HepG2 (cell line): Measurements from ENCODE around the gene ATL2. TPM values are rescaled to one million over a fixed set of nuclear protein-coding genes. Genes with fewer than 3 reads are reported as not detected.

Experiments
- ATM ChIP-seq: fragments of 450-650 bp; IDR thresholded peaks from 2 replicates; pipeline ENCODE4 v1.7.1; 2017; ENCODE audit warnings: mild to moderate bottlenecking, borderline replicate concordance
- CBX5 ChIP-seq: sonication (generic); formaldehyde crosslinking; IDR thresholded peaks from 2 replicates; pipeline ENCODE4 v1.4.0; 2020; ENCODE audit warnings: missing genetic modification reagents, borderline replicate concordance
- CEBPB ChIP-seq: IDR thresholded peaks from 2 replicates; pipeline ENCODE4 v1.6.1; 2011; ENCODE audit warnings: low read depth, low read length, improper control_type of control experiment, borderline replicate concordance
- DNMT1 ChIP-seq: sonication (generic); formaldehyde crosslinking; IDR thresholded peaks from 2 replicates; pipeline ENCODE4 v1.5.1; 2020; ENCODE audit warnings: mild to moderate bottlenecking, missing genetic modification reagents
- ELF3 ChIP-seq: IDR thresholded peaks from 2 replicates; pipeline ENCODE4 v1.6.1; 2016; ENCODE audit warnings: missing genetic modification reagents, missing compliant biosample characterization
- FOXJ3 ChIP-seq: sonication (generic); formaldehyde crosslinking; IDR thresholded peaks from 2 replicates; pipeline ENCODE4 v1.4.0; 2020; ENCODE audit warnings: missing genetic modification reagents, mild to moderate bottlenecking, borderline replicate concordance
- FOXK2 ChIP-seq: fragments of 450-650 bp; IDR thresholded peaks from 2 replicates; pipeline ENCODE4 v1.6.1; 2016
- GATA4 ChIP-seq: sonication (generic); IDR thresholded peaks from 2 replicates; pipeline ENCODE4 v1.6.1; 2016; ENCODE audit warnings: antibody characterized with exemption, low read depth, borderline replicate concordance
- IRF2 ChIP-seq: IDR thresholded peaks from 2 replicates; pipeline ENCODE4 v1.6.1; 2018; ENCODE audit warnings: missing genetic modification reagents, missing compliant biosample characterization
- KLF16 ChIP-seq, 2 experiments: sonication (generic) in 1 of 2; formaldehyde crosslinking in 1 of 2; IDR thresholded peaks; 2 replicates each; pipeline versions ENCODE4 v1.6.1 to v1.8.0; 2016 to 2023; ENCODE audit warnings: missing genetic modification reagents in 2 of 2, missing compliant biosample characterization in 1 of 2
- MAZ ChIP-seq, 2 experiments: sonication (generic) in 1 of 2; formaldehyde crosslinking in 1 of 2; IDR thresholded peaks; 2 replicates each; pipeline versions ENCODE4 v1.5.0 to v1.6.1; 2012 to 2020; ENCODE audit warnings: low read depth in 2 of 2, mild to moderate bottlenecking in 2 of 2, borderline replicate concordance in 1 of 2, improper control_type of control experiment in 1 of 2, low read length in 1 of 2, missing genetic modification reagents in 1 of 2, moderate library complexity in 1 of 2
- MXI1 ChIP-seq: IDR thresholded peaks from 3 replicates; pipeline ENCODE4 v1.6.1; 2012; ENCODE audit warnings: low read depth, low read length, inconsistent platforms, borderline replicate concordance
- NCOA1 ChIP-seq: sonication (generic); formaldehyde crosslinking; IDR thresholded peaks from 2 replicates; pipeline ENCODE4 v1.9.0; 2021; ENCODE audit warnings: missing genetic modification reagents
- NFKBIZ ChIP-seq: IDR thresholded peaks from 2 replicates; pipeline ENCODE4 v1.6.1; 2018; ENCODE audit warnings: missing genetic modification reagents, missing compliant biosample characterization
- PHF8 ChIP-seq: sonication (generic); formaldehyde crosslinking; IDR thresholded peaks from 2 replicates; pipeline ENCODE4 v1.5.0; 2020; ENCODE audit warnings: missing genetic modification reagents
- POLR2AphosphoS5 ChIP-seq: IDR thresholded peaks from 2 replicates; pipeline ENCODE4 v1.6.1; 2012; ENCODE audit warnings: low read depth, low read length
- POLR2G ChIP-seq: fragments of 200-400 bp; formaldehyde crosslinking; IDR thresholded peaks from 2 replicates; pipeline ENCODE4 v1.6.1; 2018; ENCODE audit warnings: mild to moderate bottlenecking, low read depth, low read length, moderate library complexity
- TBX2 ChIP-seq: sonication (generic); formaldehyde crosslinking; IDR thresholded peaks from 2 replicates; pipeline ENCODE4 v1.5.0; 2020; ENCODE audit warnings: missing genetic modification reagents, mild to moderate bottlenecking, borderline replicate concordance
- TGIF2 ChIP-seq: IDR thresholded peaks from 2 replicates; pipeline ENCODE4 v1.6.1; 2016; ENCODE audit warnings: control low read depth, missing compliant biosample characterization
- TMF1 ChIP-seq: sonication (generic); formaldehyde crosslinking; IDR thresholded peaks from 2 replicates; pipeline ENCODE4 v1.8.1; 2022; ENCODE audit warnings: low read depth, missing genetic modification reagents
- ZEB1 ChIP-seq: IDR thresholded peaks from 2 replicates; pipeline ENCODE4 v1.6.1; 2012; ENCODE audit warnings: mild to moderate bottlenecking, low read depth, inconsistent platforms; ENCODE audit not compliant: insufficient replicate concordance
- ZFP82 ChIP-seq: sonication (generic); formaldehyde crosslinking; IDR thresholded peaks from 2 replicates; pipeline ENCODE4 v1.5.1; 2020; ENCODE audit warnings: mild to moderate bottlenecking, missing genetic modification reagents, borderline replicate concordance
- ZKSCAN1 ChIP-seq: fragments of 150-350 bp; IDR thresholded peaks from 2 replicates; pipeline ENCODE4 v1.6.1; 2014; ENCODE audit warnings: low read length
- ZNF207 ChIP-seq: fragments of 450-650 bp; IDR thresholded peaks from 2 replicates; pipeline ENCODE4 v1.6.1; 2016; ENCODE audit warnings: antibody characterized with exemption, borderline replicate concordance
- ZNF34 ChIP-seq: sonication (generic); formaldehyde crosslinking; IDR thresholded peaks from 2 replicates; pipeline ENCODE4 v1.4.0; 2020; ENCODE audit warnings: mild to moderate bottlenecking, missing genetic modification reagents, borderline replicate concordance
- ZNF629 ChIP-seq: sonication (generic); formaldehyde crosslinking; conservative IDR thresholded peaks from 2 replicates; pipeline ENCODE4 v1.5.0; 2020; ENCODE audit warnings: missing genetic modification reagents
- ZNF709 ChIP-seq: sonication (generic); formaldehyde crosslinking; IDR thresholded peaks from 2 replicates; pipeline ENCODE4 v1.5.0; 2020; ENCODE audit warnings: mild to moderate bottlenecking, missing genetic modification reagents
- ZSCAN20 ChIP-seq: sonication (generic); formaldehyde crosslinking; IDR thresholded peaks from 2 replicates; pipeline ENCODE4 v1.4.0; 2020; ENCODE audit warnings: missing genetic modification reagents, mild to moderate bottlenecking, borderline replicate concordance
- ZSCAN30 ChIP-seq: sonication (generic); formaldehyde crosslinking; IDR thresholded peaks from 2 replicates; pipeline ENCODE4 v1.5.0; 2020; ENCODE audit warnings: mild to moderate bottlenecking, missing genetic modification reagents
- polyA plus RNA-seq, 8 experiments: library from polyadenylated mRNA; depleted of rRNA in 3 of 8; stranded (reverse) in 7 of 8; unstranded in 1 of 8; fragments of >200 nt; fragmentation: Illumina TruSeq in 4 of 8; extraction: Trizol in 4 of 8; gene quantifications; 2 replicates each; pipeline versions ENCODE4 v1.2.1 to v1.2.3, GENCODE V29; 2011 to 2016; ENCODE audit warnings: low read depth in 4 of 8, missing spikeins in 1 of 8, mixed read lengths in 1 of 8; ENCODE audit not compliant: insufficient read depth in 1 of 8
- total RNA-seq, 5 experiments: library from RNA; depleted of rRNA; stranded (reverse); fragments of >200 nt; fragmentation: Illumina TruSeq; extraction: Trizol; gene quantifications; 2 replicates each; pipeline ENCODE4 v1.2.3, GENCODE V29; 2016; ENCODE audit warnings: low read depth in 1 of 5
- TF ChIP-seq, protein P1 (sequence below): sonication (generic); formaldehyde crosslinking; IDR thresholded peaks from 2 replicates; pipeline ENCODE4 v1.5.0; 2020; ENCODE audit warnings: missing genetic modification reagents
- TF ChIP-seq, protein P2 (sequence below): sonication (generic); formaldehyde crosslinking; IDR thresholded peaks from 2 replicates; pipeline ENCODE4 v1.4.0; 2020; ENCODE audit warnings: mild to moderate bottlenecking, low read depth, missing genetic modification reagents

ATL2 gene
- total and polyA plus RNA-seq, 2 of the 13 experiments (the other 11 are each of a cell fraction or from before 2014, with no cell fraction given), result 56.5 to 119 TPM

DNA sequence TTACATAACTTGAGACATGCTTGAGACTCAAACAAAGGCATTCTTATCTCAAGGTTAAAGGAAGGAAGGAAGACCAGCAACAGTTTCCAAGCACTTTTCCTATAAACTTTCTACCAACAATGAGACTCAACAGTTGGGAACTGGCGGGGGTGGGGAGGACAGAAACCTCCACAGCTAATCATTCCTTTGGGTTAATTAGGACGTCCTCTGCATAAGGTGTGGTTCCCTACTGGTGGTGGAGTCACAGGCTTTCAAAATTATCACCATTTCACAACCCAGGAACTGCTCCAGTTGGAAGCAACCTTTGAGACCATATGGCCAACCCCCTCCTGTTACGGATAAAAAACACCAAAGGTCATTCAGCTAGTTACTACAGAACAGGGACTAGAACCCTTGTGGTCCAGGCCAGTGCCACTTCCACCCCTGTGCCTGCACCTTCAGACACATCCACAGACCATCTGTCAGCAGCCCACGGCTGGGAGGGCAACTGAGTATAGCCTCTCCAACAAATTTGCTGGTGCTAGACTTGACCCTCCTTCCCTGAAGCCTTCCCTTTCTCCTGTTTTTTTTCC lies 30.1 kb upstream of the ATL2 start (continued):
- TF ChIP-seq ZNF207 (no peak), FOXK2 (no peak), ZNF709 (CRISPR knock-in tag) (0 out of 2 replicates have a peak, but pooled peaks have one; percentile 33), TGIF2 (CRISPR knock-in tag) (no peak), NFKBIZ (CRISPR knock-in tag) (no peak), CEBPB (peak; percentile 90), POLR2G (no peak), ZNF34 (no peak), TMF1 (CRISPR knock-in tag) (no peak), IRF2 (peak; percentile 47; the same call in 1 of the 2 replicates), ELF3 (CRISPR knock-in tag) (peak; percentile 74), ATM (no peak), GATA4 (peak; percentile 56; the same call in 1 of the 2 replicates), FOXJ3 (CRISPR knock-in tag) (no peak), ZNF629 (CRISPR knock-in tag) (peak; percentile 36; the same call in 1 of the 2 replicates), MXI1 (no peak), PHF8 (0 out of 2 replicates have a peak, but pooled peaks have one; percentile 20), CBX5 (CRISPR knock-in tag) (peak; percentile 39; the same call in 1 of the 2 replicates), ZEB1 (peak; percentile 49), KLF16 (CRISPR knock-in tag; IDR thresholded peaks at IDR 0.05) (peak in 1 of 2 experiments; percentile 25; a peak in 2 of 4 replicates), MAZ (IDR thresholded peaks at IDR 0.05; ENCODE audit: borderline replicate concordance, low read depth, low read length) (no peak), MAZ (CRISPR knock-in tag; IDR thresholded peaks at IDR 0.05; ENCODE audit: low read depth) (no peak), ZKSCAN1 (no peak), TBX2 (CRISPR knock-in tag) (peak; percentile 61), POLR2AphosphoS5 (0 out of 2 replicates have a peak, but pooled peaks have one; percentile 31), ZFP82 (CRISPR knock-in tag) (0 out of 2 replicates have a peak, but pooled peaks have one; percentile 22), ZSCAN20 (no peak), ZSCAN30 (CRISPR knock-in tag) (0 out of 2 replicates have a peak, but pooled peaks have one; percentile 3), NCOA1 (CRISPR knock-in tag) (peak; percentile 87), DNMT1 (CRISPR knock-in tag) (no peak)
- TF ChIP-seq, protein P1, sequence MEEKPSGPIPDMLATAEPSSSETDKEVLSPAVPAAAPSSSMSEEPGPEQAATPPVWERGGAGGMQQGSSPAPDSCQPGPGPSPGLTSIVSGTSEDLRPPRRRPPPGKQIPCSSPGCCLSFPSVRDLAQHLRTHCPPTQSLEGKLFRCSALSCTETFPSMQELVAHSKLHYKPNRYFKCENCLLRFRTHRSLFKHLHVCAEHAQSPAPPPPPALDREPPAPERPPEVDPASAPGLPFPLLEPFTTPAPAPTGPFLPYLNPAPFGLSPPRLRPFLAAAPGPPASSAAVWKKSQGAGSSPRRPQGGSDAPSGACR (CRISPR knock-in tag), result 0 out of 2 replicates have a peak, but pooled peaks have one; percentile 35
- TF ChIP-seq, protein P2, sequence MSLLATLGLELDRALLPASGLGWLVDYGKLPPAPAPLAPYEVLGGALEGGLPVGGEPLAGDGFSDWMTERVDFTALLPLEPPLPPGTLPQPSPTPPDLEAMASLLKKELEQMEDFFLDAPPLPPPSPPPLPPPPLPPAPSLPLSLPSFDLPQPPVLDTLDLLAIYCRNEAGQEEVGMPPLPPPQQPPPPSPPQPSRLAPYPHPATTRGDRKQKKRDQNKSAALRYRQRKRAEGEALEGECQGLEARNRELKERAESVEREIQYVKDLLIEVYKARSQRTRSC, result no peak
